ENCODE measurements around the gene SPRED2.

SPRED2 gene

GRCh38 chr2:65397122-65397521 is 35.3 kb downstream of the SPRED2 start:
- Histone ChIP-seq H3K27me3 (ENCODE audit: insufficient read depth, poor library complexity, severe bottlenecking) (no peaks in the 10 kb centered on the region), H3K4me3 (replicated peaks; ENCODE audit: insufficient read depth, low read length) (no peak overlapping the region), H3K27ac (replicated peaks) (no peak overlapping the region)
- no peak for DNase-seq (ENCODE audit: low read depth in 1 of 2, low spot score in 1 of 2)
- no peak for TF ChIP-seq SPI1 (IDR thresholded peaks at IDR 0.05; ENCODE audit: borderline replicate concordance, low read depth)
- TF ChIP-seq, protein P1, sequence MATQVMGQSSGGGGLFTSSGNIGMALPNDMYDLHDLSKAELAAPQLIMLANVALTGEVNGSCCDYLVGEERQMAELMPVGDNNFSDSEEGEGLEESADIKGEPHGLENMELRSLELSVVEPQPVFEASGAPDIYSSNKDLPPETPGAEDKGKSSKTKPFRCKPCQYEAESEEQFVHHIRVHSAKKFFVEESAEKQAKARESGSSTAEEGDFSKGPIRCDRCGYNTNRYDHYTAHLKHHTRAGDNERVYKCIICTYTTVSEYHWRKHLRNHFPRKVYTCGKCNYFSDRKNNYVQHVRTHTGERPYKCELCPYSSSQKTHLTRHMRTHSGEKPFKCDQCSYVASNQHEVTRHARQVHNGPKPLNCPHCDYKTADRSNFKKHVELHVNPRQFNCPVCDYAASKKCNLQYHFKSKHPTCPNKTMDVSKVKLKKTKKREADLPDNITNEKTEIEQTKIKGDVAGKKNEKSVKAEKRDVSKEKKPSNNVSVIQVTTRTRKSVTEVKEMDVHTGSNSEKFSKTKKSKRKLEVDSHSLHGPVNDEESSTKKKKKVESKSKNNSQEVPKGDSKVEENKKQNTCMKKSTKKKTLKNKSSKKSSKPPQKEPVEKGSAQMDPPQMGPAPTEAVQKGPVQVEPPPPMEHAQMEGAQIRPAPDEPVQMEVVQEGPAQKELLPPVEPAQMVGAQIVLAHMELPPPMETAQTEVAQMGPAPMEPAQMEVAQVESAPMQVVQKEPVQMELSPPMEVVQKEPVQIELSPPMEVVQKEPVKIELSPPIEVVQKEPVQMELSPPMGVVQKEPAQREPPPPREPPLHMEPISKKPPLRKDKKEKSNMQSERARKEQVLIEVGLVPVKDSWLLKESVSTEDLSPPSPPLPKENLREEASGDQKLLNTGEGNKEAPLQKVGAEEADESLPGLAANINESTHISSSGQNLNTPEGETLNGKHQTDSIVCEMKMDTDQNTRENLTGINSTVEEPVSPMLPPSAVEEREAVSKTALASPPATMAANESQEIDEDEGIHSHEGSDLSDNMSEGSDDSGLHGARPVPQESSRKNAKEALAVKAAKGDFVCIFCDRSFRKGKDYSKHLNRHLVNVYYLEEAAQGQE (IDR thresholded peaks at IDR 0.05; ENCODE audit: insufficient replicate concordance, low read depth): no peak
- TF ChIP-seq, protein P2, sequence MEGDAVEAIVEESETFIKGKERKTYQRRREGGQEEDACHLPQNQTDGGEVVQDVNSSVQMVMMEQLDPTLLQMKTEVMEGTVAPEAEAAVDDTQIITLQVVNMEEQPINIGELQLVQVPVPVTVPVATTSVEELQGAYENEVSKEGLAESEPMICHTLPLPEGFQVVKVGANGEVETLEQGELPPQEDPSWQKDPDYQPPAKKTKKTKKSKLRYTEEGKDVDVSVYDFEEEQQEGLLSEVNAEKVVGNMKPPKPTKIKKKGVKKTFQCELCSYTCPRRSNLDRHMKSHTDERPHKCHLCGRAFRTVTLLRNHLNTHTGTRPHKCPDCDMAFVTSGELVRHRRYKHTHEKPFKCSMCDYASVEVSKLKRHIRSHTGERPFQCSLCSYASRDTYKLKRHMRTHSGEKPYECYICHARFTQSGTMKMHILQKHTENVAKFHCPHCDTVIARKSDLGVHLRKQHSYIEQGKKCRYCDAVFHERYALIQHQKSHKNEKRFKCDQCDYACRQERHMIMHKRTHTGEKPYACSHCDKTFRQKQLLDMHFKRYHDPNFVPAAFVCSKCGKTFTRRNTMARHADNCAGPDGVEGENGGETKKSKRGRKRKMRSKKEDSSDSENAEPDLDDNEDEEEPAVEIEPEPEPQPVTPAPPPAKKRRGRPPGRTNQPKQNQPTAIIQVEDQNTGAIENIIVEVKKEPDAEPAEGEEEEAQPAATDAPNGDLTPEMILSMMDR (IDR thresholded peaks at IDR 0.05; ENCODE audit: insufficient read depth, low read length): no peak
- no peak for TF ChIP-seq POLR2AphosphoS5 (IDR thresholded peaks at IDR 0.05; ENCODE audit: low read depth)
- no peak for TF ChIP-seq GABPA (IDR thresholded peaks at IDR 0.05; ENCODE audit: low read depth)

DNA sequence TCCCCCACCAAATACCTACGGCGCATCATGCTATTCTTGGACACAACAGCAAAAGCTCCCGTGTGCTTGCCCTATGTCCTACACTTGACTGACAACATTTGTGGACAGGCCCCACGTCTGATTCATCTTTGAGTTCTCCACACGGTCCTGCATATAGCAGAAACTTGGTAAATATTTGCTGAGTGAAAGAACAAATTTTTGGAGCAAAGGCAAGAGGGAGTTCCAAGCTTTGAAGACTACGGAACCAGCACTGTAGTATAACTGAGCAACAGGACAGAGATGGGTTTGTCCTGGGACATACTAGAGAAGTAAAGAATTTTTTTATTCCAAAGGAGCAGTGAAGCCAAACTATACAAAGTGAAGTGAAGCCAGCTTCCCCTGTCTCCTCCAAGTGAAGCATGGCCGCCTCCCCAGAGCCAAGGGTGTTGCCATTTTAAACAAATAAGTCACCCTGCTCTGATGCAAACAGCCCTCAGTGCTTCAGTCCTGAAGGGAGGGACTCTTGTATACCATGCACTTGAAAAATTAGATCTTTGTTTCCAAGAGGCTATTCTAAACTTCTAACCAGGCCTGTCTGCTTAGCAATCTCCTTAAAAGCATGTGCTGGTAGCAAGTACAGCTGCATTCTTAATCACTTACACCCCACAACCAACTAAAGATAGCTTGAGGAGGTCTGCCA is 35.9 kb downstream of the SPRED2 start:
- no peak for DNase-seq (ENCODE audit: low read depth in 1 of 2, low spot score in 1 of 2)
- no peak overlapping the region for H3K4me3 ChIP-seq (replicated peaks; ENCODE audit: insufficient read depth, low read length)
- no peaks in the 10 kb centered on the region for H3K27me3 ChIP-seq (ENCODE audit: insufficient read depth, poor library complexity, severe bottlenecking)
- H3K27ac ChIP-seq (replicated peaks): no peak overlapping the region
- TF ChIP-seq, protein P1 (IDR thresholded peaks at IDR 0.05; ENCODE audit: insufficient replicate concordance, low read depth): no peak
- TF ChIP-seq, protein P2 (IDR thresholded peaks at IDR 0.05; ENCODE audit: insufficient read depth, low read length): no peak
- TF ChIP-seq POLR2AphosphoS5 (IDR thresholded peaks at IDR 0.05; ENCODE audit: low read depth) (no peak), SPI1 (IDR thresholded peaks at IDR 0.05; ENCODE audit: borderline replicate concordance, low read depth) (no peak), GABPA (IDR thresholded peaks at IDR 0.05; ENCODE audit: low read depth) (no peak)

- Histone ChIP-seq H3K4me3 (replicated peaks; ENCODE audit: insufficient read depth, low read length) (no peak overlapping the region), H3K27me3 (ENCODE audit: insufficient read depth, poor library complexity, severe bottlenecking) (no peaks in the 10 kb centered on the region), H3K27ac (replicated peaks) (no peak overlapping the region)
- DNase-seq (ENCODE audit: low read depth in 1 of 2, low spot score in 1 of 2): no peak
- TF ChIP-seq SPI1 (IDR thresholded peaks at IDR 0.05; ENCODE audit: borderline replicate concordance, low read depth) (no peak), POLR2AphosphoS5 (IDR thresholded peaks at IDR 0.05; ENCODE audit: low read depth) (no peak), GABPA (IDR thresholded peaks at IDR 0.05; ENCODE audit: low read depth) (no peak)
- TF ChIP-seq, protein P2 (IDR thresholded peaks at IDR 0.05; ENCODE audit: insufficient read depth, low read length): no peak
- TF ChIP-seq, protein P1 (IDR thresholded peaks at IDR 0.05; ENCODE audit: insufficient replicate concordance, low read depth): no peak
Observed at GRCh38 chr2:65395621-65396347, 36.6 kb downstream of the SPRED2 start.
